HK-2 (cell line): ENCODE data around the gene ASTN2.

Experiments
- DNase-seq: peaks from one replicate; pipeline ENCODE4 v3.0.0-alpha.2; 2018; ENCODE audit not compliant: unreplicated experiment

ASTN2 gene

GRCh38 chr9:116627433-116627832 is 787.4 kb downstream of the ASTN2 start:
- DNase-seq, result no peak

GRCh38 chr9:116626762-116627161 is 788.1 kb downstream of the ASTN2 start:
- no peak for DNase-seq

- DNase-seq, result no peak
Measured at GRCh38 chr9:116623715-116624114, 791.1 kb downstream of the ASTN2 start.

- DNase-seq, result no peak
Measured at GRCh38 chr9:116617389-116617788, 797.5 kb downstream of the ASTN2 start.

GRCh38 chr9:116616304-116616914 is 798.4 kb downstream of the ASTN2 start:
- no peak for DNase-seq

- no peak for DNase-seq
Measured at GRCh38 chr9:116608064-116608463, 806.8 kb downstream of the ASTN2 start.

GRCh38 chr9:116605904-116606341 is 808.9 kb downstream of the ASTN2 start:
- DNase-seq, result no peak

- DNase-seq, result no peak
Measured at GRCh38 chr9:116605060-116605459, 809.8 kb downstream of the ASTN2 start.

- no peak for DNase-seq
Measured at GRCh38 chr9:116604251-116604650, 810.6 kb downstream of the ASTN2 start.

- DNase-seq, result no peak
Measured at GRCh38 chr9:116599342-116599884, 815.4 kb downstream of the ASTN2 start.

- DNase-seq, result no peak
Measured at GRCh38 chr9:116596646-116597045, 818.2 kb downstream of the ASTN2 start.

- DNase-seq, result peak; percentile 37
Measured at GRCh38 chr9:116594547-116594946, 820.3 kb downstream of the ASTN2 start.

- DNase-seq, result no peak
Measured at GRCh38 chr9:116592970-116593369, 821.9 kb downstream of the ASTN2 start.

GRCh38 chr9:116589392-116590354 is 825.2 kb downstream of the ASTN2 start:
- peak; percentile 40 for DNase-seq

GRCh38 chr9:116587919-116588318 is 826.9 kb downstream of the ASTN2 start:
- DNase-seq, result no peak

GRCh38 chr9:116585896-116586295 is 829.0 kb downstream of the ASTN2 start:
- DNase-seq, result no peak

GRCh38 chr9:116585204-116585603 is 829.7 kb downstream of the ASTN2 start:
- no peak for DNase-seq

GRCh38 chr9:116580853-116581252 is 834.0 kb downstream of the ASTN2 start:
- DNase-seq, result no peak

- no peak for DNase-seq
Measured at GRCh38 chr9:116576386-116576785, 838.5 kb downstream of the ASTN2 start.

- DNase-seq, result no peak
Measured at GRCh38 chr9:116574027-116574679, 840.7 kb downstream of the ASTN2 start.

- DNase-seq, result peak; percentile 88
Measured at GRCh38 chr9:116572095-116572748, 842.6 kb downstream of the ASTN2 start.

- DNase-seq, result no peak
Measured at GRCh38 chr9:116569111-116569510, 845.7 kb downstream of the ASTN2 start.
